CD4-positive, alpha-beta T cell treated with Interleukin-21 for 1 hour (primary cell): Measurements from ENCODE around the gene FABP3.

ENCODE experiments used
- DNase-seq: peaks from one replicate; pipeline ENCODE4 v3.0.0-alpha.2; 2020

The FABP3 gene

DNA sequence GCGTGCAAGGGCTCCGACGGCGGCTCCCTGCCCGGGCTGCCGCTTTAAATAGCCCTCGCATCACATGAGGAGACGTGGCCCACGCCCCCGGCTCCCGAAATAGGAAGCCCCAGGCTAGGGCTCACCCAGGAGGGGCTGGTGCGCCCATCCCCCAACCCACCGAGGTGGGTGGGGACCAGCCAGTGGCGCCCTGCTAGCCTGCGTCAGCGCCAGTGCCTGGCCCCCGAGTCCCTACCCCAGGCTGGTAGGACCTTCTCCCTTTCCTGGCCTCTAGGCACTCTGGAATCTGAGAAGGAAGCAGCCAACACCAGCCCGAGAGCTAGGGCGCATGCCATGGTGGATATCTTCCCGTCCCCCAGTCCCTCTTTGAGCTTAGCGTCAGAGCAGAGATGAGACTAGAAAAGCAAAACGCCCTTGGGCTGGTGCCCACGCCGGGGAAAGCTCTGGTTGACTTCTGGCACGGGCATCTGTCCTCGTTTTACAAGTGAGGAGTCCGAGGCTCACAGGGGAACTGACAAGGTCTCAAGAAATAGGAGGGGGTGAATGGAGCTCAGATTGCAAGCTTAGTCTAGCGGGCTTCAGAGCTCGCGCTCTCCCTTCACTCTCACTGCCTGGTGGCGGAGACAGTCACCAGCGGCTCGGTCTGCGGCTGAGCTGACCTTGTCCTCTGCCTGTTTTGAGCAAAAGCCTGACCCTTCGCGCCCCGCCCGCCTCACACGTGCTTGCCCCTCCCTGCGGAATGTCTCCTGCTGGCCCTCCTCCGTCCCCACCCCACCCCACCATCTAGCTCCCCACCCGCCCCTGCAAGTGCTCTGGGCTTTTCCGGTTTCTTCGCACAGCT is at the start of gene FABP3:
TSS of gene FABP3 (minus strand) at position 21 of the 841 bp plus-strand sequence. CDS start 62 bp downstream, outside the sequence.
- DNase-seq = no peak

DNA sequence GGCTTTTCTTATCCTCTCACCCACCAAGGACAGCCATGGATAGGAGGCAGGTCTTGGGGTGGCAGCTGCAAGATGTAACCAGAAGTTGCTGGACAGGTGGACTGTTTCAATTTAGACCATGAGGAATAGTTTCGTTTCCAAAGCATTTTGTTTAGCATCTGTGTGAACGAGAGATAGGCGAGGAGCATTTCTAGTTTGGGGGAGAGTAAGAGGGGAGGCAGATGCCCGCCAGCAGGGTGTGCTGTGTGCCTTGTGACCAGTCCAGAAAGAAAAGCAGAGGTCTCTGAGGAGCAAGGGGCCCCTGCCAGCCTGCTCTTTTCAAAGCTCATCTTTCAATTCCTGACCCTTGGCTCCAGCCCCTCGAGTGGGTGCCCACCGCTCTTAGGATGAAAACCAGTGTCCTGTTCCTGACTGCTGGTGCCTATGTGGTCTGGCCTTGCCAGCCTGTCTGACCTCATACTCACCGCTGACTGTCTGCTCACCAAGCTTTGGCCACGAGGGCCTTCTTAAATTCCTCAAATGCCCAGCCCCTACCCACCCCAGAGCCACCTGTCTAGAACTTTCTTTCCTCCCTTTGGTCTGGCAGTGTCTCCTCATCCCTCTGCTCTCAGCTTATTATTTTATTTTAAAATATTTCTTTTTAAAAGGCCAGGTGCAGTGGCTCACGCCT is 48.6 kb upstream of the FABP3 start:
- no peak for DNase-seq

DNA sequence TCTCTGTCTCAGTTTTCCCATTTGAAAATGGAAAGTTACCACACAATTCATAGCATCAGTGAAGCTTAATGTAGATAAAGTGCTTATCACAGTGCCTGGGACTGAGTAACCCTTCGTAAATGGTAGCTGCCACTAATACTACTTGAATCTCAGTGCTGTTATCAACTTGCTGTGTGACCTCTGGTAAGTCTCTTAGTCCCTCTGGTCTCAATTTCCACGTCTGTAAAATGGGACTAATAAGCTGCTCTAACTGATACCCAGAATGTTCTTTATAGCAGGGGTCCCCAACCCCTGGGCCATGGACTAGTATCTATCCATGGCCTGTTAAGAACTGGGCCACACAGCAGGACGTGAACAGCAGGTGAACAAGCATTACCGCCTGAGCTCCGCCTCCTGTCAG is 47.8 kb upstream of the FABP3 start:
- DNase-seq = no peak

DNA sequence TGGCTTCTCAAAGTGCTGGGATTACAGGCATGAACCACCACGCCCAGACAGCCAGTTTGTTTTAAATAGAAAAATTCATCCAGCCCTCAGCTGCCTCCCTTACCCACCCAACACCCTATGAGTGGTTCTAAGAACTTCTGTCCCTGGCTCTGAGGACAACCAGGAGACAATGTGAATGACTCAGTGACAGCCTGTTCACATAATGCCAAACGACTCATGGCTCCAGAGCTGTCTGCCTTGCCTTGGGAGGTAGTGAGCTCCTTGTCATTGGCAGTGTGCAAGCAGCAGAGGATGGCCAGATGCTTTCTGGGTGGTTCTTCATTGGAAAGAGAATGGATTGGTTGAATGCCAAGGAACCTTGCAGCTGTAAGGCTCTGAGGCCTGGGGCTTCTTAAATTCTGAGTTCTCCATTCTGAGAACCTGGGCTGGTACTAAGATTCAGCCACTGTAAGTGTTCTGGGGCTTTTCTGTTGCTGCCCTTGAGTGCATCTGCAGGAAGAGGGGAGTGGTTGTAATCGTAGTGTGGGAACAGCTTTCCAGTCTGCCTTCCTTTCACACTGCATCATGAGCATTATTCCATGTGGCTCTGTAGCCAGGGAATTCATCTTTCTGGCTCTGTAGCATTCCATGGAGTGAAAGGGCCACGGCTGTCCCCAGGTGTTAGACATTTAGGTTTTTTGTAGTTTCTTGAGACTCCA is 45.9 kb upstream of the FABP3 start:
- no peak for DNase-seq

DNA sequence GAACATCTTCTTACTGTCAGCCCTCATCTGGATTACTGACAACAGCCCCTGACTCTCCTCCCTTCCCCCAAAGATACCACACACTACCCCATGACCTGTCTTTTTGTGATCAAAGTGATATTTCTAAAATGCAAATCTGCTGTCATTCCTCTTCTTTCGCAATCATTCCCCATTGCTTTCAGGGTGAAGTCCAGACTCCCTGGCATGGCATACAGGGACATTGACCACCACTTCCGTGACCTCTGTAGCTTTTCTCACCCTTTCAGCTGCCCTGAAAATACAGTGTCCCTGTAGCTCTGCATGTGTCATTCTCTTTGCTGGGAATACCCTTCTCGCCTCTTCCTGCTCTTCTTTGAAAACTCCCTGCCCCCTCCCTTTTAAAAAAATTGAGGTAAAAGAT is 44.3 kb upstream of the FABP3 start:
- no peak for DNase-seq

DNA sequence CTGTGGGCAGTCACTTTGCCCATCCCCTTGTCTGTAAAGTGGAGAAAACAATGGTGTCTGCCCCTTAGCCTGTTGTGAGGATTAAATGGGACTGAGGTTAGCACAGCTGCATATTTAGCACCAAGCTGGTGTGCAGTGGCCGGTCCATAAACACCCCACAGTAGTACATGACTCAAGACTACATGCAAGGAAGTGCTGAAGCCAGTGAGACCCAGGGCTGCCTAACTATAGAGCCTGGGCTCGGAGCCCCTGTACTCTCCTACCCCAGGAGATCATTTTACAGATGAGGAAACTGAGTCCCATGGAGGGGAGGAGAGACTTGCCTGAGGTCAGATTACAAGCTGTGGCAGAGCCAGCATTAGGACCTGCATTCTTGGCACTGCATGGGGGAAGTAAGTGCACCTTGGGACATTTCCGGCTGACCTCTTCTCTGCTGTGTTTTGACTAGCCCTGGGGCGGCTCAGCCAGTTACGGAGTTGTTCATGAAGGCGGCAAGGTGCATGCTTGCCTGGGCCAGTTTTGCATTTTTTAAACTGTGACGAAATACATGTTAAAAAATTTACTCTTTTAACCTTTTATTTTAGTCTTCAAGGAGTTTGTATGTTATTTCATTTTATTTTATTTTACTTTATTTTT is 43.3 kb upstream of the FABP3 start:
- DNase-seq = no peak

DNA sequence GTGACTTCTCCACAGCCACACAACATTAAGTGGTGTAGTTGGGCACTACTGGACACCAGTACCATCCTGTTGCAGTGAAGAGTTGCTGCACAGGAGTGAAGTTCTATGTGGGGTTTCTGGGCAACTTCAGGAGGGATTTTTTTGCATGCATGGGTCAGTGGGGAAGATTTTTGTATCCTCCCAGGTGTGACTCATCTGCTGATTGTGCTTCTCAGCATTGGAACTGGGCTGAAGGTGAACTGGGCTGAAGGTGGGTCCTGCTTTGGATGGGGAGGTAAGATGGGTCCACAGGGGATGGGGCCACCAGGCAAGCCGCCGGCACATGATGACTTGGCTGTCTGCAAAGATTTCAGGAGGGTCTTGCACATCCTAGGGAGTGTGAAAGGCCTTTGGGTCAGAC is 42.8 kb upstream of the FABP3 start:
- no peak for DNase-seq

DNA sequence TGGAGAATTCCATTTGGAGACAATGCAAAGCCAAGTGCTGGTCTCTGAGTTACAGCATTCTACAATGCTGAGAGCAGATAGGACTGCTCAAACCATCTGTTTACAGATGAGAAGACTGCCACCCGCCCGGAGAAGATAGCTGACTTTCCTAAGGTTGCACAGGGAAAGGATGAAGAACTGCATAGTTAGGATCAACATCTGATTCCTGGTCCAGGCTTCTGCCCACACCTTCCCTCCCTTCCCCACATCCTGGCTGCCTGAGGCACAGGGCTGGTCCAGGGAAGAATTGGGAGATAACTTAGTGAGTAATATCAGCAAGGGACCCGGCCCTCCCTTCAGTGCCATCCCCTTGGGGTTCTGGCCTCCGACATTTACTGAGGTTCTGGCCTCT is 42.1 kb upstream of the FABP3 start:
- DNase-seq = no peak

DNA sequence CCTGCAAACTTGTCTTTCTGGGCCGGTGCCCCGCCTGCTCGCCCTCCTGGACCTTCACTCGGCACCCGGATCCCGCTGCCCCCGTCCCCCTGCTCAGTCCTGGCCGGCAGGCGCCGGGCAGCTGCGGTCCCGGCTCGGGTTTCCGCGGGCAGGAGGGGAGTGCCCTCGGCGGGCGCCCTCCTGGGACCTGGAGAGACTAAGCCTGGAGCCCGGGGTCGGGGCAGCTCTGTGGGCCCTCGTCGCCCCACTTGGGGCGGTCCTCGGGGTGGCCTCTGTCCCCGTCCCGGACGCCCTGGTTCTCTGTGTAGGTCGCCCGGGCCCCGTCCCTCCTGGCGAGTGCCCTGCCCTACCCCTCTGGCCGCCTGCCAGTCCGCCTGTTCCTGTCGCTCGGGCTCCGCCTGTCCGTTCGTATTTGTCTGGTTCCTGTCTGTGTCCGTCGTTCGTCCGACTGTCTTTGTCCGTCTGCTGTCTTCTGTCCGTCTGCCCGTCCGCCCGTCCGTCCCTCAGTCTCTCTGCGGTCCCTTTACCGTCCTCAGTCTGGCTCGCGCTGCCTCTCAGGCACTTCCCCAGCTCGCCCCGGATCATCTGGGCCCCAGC is 40.6 kb upstream of the FABP3 start:
- DNase-seq = peak; percentile 11

DNA sequence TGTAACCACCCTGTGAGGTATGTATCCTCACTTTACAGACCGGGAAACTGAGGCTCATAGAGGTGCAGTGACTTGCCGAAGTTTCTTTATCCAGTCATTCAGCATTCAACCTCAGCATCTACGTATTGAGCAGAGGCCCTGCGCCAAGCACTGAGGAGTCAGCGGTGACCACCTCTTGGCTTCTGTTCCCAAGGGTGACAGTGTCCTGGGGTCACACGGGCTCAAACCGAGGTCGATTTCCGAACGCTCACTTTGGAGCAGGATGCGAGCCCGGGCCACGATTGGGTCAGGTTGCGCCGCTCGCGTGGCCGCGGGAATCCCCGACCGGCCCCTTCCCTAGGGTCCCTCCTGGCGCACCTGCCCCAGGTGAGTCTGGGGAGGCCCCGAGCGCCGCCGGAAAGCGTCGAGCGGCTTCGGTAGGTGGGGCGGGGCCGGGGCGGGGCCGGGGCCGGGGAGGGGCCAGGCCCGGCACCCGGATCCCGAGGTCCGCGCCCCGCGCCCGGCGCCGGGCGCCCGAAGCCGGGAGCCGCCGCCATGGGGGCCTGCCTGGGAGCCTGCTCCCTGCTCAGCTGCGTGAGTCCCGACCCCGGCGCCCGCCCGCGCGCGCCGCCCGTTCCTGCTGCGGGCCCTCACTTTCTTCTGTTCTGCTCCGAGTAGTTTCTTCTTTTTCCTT is 40.0 kb upstream of the FABP3 start, which contains the start of gene SERINC2:
TSS of gene SERINC2 (plus strand) at position 482 of the 673 bp plus-strand sequence. CDS start at position 535, 53 bp downstream.
- peak; percentile 9 for DNase-seq

DNA sequence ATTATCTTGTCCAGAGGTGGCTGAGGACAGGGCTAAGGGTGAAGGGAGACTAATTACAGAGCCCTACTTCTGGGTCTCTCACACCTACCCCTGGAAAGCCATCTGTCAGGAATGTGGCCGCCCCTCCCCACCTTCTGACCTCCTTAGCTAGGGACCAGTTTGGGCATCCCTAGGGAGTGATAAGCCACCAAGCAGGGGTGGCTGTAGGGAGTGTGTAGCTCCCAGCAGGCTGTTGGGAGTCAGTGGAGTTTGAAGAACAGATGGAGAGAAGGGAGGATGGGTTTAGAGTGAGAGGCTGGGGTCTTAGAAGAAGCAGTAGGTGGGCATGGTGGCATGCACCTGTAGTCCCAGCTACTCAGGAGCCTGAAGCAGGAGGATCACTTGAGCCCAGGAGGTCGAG is 39.3 kb upstream of the FABP3 start:
- DNase-seq = no peak

DNA sequence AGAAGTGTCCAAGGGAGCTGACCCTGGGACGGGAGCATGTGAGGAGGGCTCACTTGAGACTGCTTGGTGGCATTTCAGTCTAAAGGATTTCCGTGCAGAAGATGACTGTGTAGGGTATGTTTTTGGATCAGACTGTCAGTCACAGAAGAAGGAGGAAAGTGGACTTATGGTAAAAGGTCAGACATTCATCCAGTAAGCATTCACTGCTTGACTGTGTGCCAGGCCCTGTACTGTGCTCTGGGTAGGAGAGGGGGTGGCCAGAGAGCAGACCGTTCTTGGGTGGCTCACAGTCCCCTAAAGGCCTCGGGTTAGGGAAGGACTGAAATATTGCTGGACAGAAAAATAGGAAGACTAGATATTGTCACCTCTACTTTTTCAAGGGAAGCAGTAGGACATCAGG is 38.0 kb upstream of the FABP3 start:
- DNase-seq = no peak

DNA sequence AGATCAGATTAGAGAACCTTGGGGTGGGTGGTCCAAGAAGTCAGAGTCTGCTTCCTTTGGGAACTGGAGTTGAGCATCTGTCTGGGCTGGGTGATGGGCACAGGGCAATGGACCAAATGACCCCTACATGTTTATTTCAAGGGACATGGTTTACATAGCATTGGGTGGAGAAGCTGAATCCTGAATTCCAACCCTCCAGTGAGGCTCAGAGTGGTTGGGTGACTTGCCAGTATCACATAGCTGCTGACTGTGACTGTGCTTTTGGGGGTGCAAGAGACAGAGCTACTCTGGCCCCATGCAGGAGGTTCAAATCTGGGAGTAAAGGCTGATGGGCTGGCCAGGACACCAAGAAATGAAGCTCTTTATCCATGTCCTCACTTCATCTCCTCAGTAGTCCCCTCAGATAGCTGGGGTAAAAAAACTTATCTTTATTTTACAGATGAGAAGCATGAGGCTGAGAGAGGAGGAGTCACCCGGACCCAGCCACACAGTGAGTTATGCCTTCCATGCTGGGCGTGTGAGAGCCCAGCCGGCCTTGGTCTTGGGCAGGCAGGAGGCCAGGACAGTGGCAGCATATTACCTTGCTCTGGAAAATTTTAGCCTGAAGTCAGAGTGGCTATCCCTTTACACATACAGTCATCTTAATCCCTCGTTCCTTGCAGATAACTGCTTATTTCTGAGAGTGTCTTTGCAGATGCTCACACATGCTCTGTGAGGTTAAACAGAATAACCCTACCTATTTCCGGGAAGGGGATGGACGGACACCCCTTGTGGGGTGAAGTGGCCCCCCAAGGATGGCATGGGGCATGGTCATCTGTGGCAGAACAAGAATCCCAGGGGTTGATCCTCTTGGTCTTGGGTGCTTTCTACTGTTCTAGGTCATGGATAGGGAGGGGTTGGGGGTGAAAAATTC is 37.3 kb upstream of the FABP3 start:
- DNase-seq = no peak

DNA sequence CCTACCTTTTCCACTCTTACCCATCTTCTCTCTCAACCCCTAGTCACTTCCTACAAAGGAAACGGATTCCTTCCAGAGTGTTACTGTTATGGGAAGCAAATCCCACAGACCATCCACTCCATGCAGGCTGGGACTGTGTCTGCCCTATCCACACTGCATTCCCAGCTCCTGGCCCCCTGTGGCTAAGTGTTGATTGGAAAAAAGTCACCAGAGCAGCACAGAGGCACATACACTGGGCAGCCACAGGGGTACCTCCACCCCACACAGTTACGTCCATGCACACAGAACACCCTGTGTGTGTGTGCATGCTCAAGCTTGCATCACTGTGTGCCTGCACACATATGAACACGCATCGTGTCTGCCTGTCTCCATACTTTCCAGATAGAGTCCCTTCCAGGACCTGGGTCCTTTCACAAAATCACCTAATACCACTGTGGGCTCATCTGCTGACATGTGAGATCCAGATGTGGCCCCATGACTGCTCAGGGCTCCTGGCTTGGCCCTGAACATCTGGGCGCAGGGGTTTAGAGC is 36.0 kb upstream of the FABP3 start:
- no peak for DNase-seq

DNA sequence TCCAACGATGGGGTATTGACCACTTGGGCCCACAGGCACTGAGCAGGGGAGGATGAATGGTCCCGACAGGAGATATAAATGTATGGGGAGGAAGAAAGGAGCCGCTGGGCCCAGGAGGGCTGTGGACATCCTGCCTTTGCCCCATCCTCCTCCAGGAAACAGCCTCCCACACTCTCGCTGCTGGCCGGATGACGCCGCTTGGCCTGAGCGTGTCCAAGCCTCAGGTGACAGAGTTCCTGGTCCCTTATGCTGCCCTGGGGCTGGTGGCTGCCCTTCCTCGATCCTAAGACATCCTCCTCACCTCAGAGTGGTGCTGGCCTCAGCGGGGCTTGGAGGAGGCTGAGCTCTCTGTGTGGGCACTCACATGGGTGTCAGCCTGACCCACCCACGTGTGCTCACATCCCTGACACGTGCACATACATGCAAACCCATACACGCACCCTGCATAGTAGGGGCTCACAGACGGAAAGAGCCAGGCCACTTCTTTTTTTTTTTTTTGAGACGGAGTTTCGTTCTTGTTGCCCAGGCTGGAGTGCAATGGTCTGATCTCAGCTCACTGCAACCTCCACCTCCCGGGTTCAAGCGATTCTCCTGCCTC is 34.3 kb upstream of the FABP3 start:
- DNase-seq = no peak

DNA sequence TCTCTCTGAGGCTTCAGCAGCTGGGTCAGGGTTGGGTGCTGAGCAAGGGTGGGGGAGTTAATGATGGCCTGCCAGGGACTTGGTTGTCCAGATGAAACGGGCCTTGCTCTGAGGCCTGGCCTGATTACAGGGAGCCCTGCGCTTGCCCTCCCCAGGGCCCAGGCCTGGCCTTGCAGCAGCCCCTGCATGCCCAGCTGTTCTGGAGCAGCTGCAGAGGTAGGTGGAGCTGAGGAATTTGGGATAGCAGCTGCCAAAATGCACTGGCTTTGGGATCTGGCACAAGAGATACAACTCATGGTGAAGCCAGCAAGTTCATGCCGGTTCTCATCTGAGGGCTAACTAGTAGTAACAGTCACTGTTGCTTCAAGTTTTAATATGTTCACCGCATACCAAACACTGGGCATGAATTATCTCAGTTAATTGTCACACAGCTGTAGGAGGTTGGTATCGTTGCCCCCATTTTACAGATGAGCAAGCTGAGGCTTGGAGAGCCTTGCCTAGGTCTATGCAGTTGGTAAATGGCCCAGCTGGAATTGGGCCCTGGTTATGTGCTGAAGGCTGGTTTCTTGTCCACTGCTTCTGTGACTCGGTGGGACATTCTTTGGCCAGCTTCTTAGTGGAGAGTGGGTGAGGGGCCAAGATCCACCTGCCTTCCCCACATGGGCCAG is 32.8 kb upstream of the FABP3 start:
- DNase-seq = no peak

DNA sequence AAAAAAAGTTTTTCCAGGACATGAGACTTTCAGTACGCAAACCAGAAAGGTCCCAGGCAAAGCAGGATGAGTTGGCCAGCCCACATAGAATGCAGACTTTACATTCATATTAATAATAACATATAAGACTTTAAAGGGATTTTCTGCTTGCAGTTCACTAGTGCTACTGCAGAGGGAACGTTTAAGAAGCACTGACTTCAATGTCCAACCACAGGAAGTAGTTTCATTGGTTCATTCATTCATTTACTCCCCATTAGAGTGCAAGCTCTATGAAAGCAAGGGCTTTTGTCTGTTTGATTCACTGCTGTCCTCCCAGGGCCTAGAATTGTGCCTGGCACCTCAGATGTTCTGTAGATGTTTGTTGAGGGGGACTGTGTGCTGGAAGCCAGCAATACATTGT is 28.4 kb upstream of the FABP3 start:
- DNase-seq = no peak

DNA sequence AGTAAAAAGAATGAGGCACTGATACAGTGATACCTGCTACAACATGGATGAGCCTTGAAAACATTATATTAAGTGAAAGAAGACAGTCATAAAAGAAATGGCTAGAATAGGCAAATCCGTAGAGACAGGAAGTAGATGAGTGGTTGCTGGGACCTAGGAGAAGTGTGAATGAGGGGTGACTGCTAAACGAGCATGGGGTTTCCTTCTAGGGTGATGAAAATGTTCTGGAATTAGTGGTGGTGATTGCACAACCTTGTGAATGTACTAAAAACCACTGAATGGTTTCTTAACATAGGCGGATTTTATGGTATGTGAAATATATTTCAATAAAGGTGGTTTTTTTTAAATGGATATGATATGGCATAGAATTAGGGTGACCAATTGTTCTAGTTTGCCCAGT is 27.5 kb upstream of the FABP3 start:
- no peak for DNase-seq

DNA sequence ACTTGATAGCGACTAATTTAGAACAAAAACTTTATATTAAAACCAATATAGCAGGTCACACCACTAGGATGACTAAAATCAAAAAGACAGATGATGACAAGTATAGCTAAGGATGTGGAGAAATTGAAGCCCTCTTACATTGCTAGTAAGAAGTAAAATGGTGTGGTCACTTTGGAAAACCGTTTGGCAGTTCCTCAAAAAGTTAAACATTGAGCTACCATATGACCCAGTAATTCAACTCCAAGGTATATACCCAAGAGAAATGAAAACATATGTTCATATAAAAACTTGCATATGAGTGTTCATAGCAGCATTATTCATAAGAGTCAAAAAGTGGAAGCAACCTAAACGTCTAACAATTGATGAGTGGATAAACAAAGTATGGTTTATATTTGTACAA is 27.1 kb upstream of the FABP3 start:
- no peak for DNase-seq

DNA sequence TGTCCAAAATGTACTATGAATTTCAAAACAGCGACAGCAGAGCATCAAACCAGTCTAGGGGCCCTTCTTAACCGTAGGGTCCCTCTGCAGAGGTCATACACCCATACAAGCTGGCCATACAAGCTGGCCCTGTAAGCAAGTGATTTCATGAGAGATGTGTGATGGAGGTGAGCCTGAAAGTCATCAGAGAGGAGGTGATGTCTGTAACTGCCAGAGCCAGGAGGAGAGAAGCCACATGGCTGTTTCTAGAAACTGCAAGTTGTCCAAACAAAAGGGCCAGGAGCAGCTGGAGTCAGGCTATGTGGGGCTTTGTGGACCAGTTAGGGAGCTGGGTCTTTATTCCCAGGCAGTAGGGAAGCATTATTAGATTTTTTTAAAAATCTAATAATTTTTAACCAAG is 25.4 kb upstream of the FABP3 start:
- DNase-seq = no peak
